HG03432 (cell line): ENCODE data around the gene ADAMTS13.

Experiments used
- ATAC-seq: cut with Tn5 transposase; IDR thresholded peaks from one replicate; pipeline ENCODE4 v1.9.1; 2021; ENCODE audit warnings: mild to moderate bottlenecking, moderate library complexity; ENCODE audit not compliant: unreplicated experiment

ADAMTS13 gene

DNA sequence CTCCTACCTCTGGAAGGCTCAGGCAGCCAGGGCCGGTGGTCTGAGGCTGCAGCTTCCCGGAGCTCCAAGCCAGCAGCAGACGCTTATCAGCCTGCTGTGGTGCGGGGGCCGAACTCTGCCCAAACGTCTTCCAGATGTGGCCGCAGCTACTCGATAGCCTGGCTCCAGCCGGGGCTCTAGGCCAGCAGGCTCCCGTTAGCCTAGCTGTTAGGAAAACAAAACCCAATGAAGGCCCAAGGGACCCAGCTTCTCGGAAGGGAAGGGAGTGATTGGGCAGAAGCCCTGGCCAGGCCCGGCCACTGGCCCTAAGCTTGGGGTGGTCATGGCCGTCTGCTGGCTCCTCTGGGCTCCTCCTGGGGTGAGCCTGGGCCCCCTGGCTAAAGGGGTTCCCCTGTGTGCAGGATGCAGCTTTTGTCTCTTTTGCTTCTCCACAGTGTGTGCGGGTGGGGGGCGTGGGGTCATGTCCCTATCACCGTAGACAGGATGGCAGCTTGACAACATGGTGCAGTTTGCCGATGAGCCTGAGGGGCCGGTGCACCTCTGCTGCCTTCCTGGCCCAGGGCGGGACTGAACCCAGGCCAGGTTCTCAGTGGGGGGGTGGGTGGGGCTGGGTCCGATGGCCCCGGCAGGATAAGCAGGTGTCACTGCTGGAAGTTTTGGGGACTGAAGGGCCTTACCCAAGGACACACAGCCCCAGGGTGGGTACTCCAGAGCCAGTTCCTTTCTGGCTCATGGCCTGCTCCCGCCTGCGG is 83.9 kb downstream of the ADAMTS13 start:
- no peak for ATAC-seq

DNA sequence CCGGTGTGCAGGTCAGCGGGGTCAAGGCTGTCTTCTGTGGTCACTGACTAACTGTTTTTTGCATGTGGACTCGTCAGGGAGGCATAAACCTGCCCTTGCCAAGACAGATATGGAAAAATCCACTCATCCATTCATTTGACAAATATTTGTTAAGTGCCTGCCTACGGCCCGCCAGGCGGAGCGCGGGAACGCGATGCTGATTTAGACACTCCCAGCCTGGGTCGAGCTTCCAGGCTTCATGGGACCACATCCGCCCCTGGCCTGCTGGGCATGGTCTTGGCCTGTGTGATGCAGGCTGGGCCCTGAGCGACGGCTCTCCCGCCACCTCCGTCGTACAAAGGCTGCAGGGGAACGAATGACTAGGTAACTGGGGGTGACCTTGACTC is 84.5 kb downstream of the ADAMTS13 start:
- ATAC-seq = no peak

DNA sequence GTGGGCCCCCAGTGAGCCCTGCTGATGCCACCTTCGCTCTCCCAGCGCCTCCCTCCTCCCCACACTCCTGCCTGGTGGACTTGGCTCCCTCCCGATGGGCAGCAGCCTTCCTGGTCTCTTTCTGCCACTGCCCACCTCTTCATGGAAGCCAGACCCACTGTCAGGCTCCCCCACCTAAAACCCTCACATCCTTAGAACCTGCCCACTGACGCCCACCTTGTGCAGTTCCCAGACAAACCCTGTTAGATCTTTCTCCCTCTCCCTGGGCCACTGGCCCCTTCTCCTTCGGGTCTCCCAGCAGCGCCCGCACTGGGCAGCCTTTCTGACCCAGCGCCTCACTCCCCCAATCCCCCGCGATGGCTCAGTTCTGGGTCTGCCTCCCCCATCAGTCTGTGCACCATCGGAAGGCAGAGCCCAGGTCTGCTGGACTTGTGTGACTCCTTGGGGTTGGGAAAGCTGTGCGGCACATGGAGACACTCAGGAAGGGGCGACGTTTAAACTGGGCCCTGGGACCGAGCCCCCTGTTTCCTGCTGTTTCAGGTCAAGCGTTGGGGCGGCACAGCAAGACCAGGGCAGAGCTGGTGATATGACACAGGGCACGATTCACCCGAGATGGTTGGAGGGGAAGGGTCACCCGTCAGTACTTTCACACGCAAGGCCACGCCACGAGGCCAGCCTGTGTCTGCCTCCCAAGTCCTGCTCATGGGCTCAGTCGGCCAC is 85.2 kb downstream of the ADAMTS13 start:
- no peak for ATAC-seq

DNA sequence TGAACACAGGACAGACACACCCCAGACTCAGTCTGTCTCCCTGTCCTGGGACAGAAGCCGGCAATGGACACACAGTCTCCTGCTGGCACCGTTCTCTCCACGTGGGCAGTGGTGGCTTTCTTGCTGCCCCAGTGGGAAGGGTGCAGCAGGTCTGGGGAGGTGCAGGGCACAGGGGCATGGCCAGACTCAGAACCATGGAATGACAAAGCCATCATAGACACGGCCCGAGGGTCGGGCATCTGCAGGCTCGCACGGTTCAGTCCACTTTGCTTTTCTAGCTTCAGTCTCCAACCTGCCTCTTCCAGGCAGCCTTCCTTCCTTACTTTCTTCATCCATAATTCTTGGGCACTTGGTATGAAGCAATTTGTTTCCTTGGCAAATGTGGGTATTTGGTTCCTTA is 85.9 kb downstream of the ADAMTS13 start:
- ATAC-seq = no peak
